Measurements from ENCODE around the gene ZNF771. TPM values are rescaled to one million over a fixed set of nuclear protein-coding genes. Genes with fewer than 3 reads are reported as not detected.
A peak's percentile ranks its signal among the peaks of the same experiment; 100 is the strongest.

Gene ZNF771
- total RNA-seq, 1 donor from 2014 or later: 4.4 TPM

GRCh38 chr16:30380803-30381208, 26.6 kb upstream of the ZNF771 start:
- peaks cover 13% of the 10 kb centered on the region for H3K36me3 Mint-ChIP-seq (ENCODE audit: low read depth)
- ChIA-PET POLR2A (interaction anchor here (0.6 to 5.6 kb wide), 7 partner anchors 10 to 531 kb away, joined by 3 to 56 read pairs (median 14); partner anchors contain the start of genes CD2BP2, PHKG2, TBC1D10B and ZNF48), CTCF (no interaction called here)
- peak overlapping the region; percentile 94 for H3K27ac Mint-ChIP-seq
- no peak for ATAC-seq (ENCODE audit: low read depth)
- H3K27me3 Mint-ChIP-seq: no peaks in the 10 kb centered on the region
- intact Hi-C loops (cut with micrococcal nuclease): no loop called here
- no peaks in the 10 kb centered on the region for H3K9me3 Mint-ChIP-seq
- H3K4me3 Mint-ChIP-seq: peak overlapping the region; percentile 19
- no peak for TF ChIP-seq CTCF (IDR thresholded peaks at IDR 0.05)
- H3K4me1 Mint-ChIP-seq: peaks cover 65% of the 10 kb centered on the region
- DNase-seq: no peak

GRCh38 chr16:30381291-30382041, 25.9 kb upstream of the ZNF771 start:
- peaks cover 13% of the 10 kb centered on the region for H3K36me3 Mint-ChIP-seq (ENCODE audit: low read depth)
- intact Hi-C loops (cut with micrococcal nuclease): loop anchor here (1.0 kb wide), 2 partner anchors 14 to 26 kb away; partner anchors contain the start of genes ZNF48 and ZNF771
- ChIA-PET CTCF (interaction anchor here (1.2 to 2.7 kb wide), 3 partner anchors 11 to 28 kb away, joined by 3 to 11 read pairs (median 6); partner anchors contain the start of gene ZNF48), POLR2A (interaction anchor here (0.6 to 5.6 kb wide), 11 partner anchors 10 to 530 kb away, joined by 3 to 56 read pairs (median 14); partner anchors contain the start of genes CD2BP2, CORO1A, FBRS and TBC1D10B)
- peaks cover 65% of the 10 kb centered on the region for H3K4me1 Mint-ChIP-seq
- peak overlapping the region; percentile 87 for H3K4me3 Mint-ChIP-seq
- ATAC-seq (ENCODE audit: low read depth): no peak
- no peaks in the 10 kb centered on the region for H3K27me3 Mint-ChIP-seq
- no peak for DNase-seq
- peak overlapping the region; percentile 94 for H3K27ac Mint-ChIP-seq
- no peaks in the 10 kb centered on the region for H3K9me3 Mint-ChIP-seq
- no peak for TF ChIP-seq CTCF (IDR thresholded peaks at IDR 0.05)

- Mint-ChIP-seq H3K27ac (peak within 1 kb of the TSS; percentile 94), H3K4me3 (peak within 1 kb of the TSS; percentile 87), H3K36me3 (ENCODE audit: low read depth) (peaks cover 13% of the 10 kb centered on the region), H3K27me3 (no peaks in the 10 kb centered on the region), H3K9me3 (no peaks in the 10 kb centered on the region), H3K4me1 (peaks cover 62% of the 10 kb centered on the region)
- no peak for TF ChIP-seq CTCF (IDR thresholded peaks at IDR 0.05)
- peak; percentile 30 for ATAC-seq (ENCODE audit: low read depth)
- CTCF ChIA-PET: interaction anchor here (0.6 to 2.7 kb wide), 6 partner anchors 11 to 268 kb away, joined by 3 to 11 read pairs (median 3); partner anchors contain the start of genes PRR14 and ZNF48
- peak; percentile 61 for DNase-seq
- POLR2A ChIA-PET: interaction anchor here (0.6 to 5.6 kb wide), 33 partner anchors 9 to 1491 kb away, joined by 3 to 56 read pairs (median 5); partner anchors contain the start of genes ALDOA, CD2BP2, CORO1A and DCTPP1
- intact Hi-C loops (cut with micrococcal nuclease): loop anchor here (1.0 kb wide), 2 partner anchors 13 to 25 kb away; partner anchors contain the start of genes ZNF48 and ZNF771
Measured at GRCh38 chr16:30382111-30382881, 25.1 kb upstream of the ZNF771 start, which contains the start of gene SEPTIN1. Gene SEPTIN1, minus strand, starts transcription at chr16:30382561. Its CDS starts 19 bp downstream, at chr16:30382542.

GRCh38 chr16:30383521-30383920, 23.9 kb upstream of the ZNF771 start:
- POLR2A ChIA-PET: interaction anchor here (0.8 to 5.6 kb wide), 11 partner anchors 8 to 152 kb away, joined by 3 to 56 read pairs (median 10); partner anchors contain the start of genes CD2BP2, TBC1D10B, ZNF48 and ZNF747
- Mint-ChIP-seq H3K27me3 (no peaks in the 10 kb centered on the region), H3K9me3 (no peaks in the 10 kb centered on the region), H3K27ac (peak overlapping the region; percentile 94), H3K4me1 (peaks cover 49% of the 10 kb centered on the region), H3K4me3 (no peak overlapping the region), H3K36me3 (ENCODE audit: low read depth) (peaks cover 6% of the 10 kb centered on the region)
- CTCF ChIA-PET: interaction anchor here (1.9 to 2.7 kb wide), 2 partner anchors 12 to 26 kb away, joined by 6 to 11 read pairs; partner anchors contain the start of gene ZNF48
- TF ChIP-seq CTCF (IDR thresholded peaks at IDR 0.05): no peak
- no peak for DNase-seq
- no peak for ATAC-seq (ENCODE audit: low read depth)
- intact Hi-C loops (cut with micrococcal nuclease): no loop called here

Data from activated B cell treated with CpG ODN at 0.5 μM for 24 hours (primary cell).